ENCODE data around the gene RUSF1. TPM values are rescaled to one million over a fixed set of nuclear protein-coding genes. Genes with fewer than 3 reads are reported as not detected.
A peak's percentile ranks its signal among the peaks of the same experiment; 100 is the strongest.
"Not testable (repeated sequence)": the region's sequence is repeated elsewhere in the genome, so short reads cannot be mapped to it uniquely, and the experiment has no call there.

The RUSF1 gene
- polyA plus RNA-seq, 3 donors, result 87.9 to 98.1 (median 94.4) TPM

- no peak for DNase-seq
These were observed 13.9 kb upstream of the RUSF1 start for GRCh38 chr16:31522071-31522470.

GRCh38 chr16:31521368-31521767, 13.2 kb upstream of the RUSF1 start:
- DNase-seq, result no peak

DNA sequence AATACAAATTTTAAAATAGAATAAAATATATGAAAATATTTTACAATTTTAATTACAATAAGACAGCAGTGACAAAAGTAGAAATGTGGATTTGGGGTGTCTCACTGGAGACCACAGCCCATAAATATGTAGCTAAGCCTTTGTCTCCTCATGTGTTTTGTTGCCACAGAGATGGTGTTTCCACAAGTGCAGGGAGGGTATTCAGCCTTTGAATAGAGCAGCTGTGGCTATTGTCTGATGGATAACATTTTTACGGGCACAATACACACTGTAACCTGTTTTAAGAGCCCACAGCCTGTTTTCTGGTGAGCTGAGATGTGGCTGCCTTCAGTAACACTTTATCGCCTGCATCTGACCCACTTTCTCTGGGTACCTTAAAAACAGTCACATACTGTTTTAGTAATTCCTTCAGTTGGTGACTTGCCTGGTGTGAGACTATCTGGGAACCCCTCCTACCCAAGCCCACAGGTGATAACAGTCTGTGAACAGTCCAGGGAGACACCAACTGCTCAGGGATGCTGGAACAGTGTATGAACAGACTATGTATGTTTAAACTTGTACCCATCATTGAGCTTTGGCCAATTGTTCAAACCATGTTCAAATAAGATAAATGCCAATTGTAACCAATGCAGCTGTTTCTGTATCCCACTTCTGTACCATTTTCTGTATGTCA, 11.7 kb upstream of the RUSF1 start:
- no peak for DNase-seq

- DNase-seq, result no peak
These were observed 9.7 kb upstream of the RUSF1 start for GRCh38 chr16:31517800-31518402.

DNA sequence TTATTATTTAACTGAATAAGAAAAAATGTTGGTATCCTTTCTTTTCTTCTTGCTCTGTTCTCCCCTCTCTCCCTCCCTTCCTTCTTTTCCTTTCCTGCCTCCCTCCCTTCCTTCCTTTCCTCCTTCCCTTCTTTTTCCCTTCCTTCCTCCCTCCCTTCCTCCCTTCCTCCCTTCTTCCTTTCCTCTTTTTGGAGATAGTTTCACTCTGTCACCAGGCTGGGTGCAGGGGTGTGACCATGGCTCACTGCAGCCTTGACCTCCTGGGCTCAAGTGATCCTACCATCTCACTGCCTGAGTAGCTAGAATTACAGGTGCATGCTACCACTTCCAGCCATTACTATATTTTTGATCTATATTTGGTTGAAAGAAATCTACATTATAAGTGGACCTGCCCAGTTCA, 5.7 kb upstream of the RUSF1 start:
- DNase-seq, result no peak

DNA sequence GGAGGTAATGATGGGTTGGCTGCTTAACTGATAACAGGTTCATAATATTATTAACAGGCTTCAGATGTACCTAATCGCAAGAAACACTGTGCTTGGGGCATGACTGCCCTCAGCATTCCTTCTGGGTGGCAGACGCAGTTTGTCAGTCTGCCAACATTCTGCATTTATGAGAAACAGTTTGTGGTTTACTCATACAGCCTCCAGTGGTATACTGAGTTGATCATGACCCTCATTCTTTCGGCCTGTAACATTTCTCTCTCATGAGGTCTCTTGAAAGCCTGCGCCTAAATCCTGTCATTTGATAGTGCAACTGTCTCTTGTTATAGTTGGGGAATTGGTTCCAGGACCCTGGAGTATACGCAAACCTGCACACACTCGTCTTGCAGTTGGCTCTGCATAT, 4.9 kb upstream of the RUSF1 start:
- DNase-seq, result no peak

DNA sequence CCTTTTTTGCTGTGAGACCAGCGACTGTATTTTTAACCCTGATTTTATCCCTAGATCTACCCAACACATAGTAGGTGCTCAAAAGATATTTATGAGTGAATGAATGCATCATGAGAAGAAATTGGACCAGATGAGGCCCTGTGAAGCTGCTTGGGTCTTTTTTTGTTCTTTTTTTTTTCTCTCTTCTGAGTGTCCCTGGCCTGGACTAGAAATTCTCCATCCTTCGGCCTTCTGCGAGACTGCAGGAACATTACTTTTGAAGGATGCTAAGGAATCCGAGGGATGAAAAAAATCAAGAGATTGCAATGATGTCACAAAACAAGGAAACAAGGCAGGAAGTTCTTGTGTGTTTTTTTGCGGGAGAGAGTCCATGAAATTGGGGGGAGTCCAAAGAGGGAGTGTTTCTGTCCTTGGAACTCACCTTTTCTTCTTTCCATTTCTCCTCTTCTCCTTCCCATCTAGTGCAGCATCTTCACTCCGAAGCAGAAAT, 560 bp upstream of the RUSF1 start:
- DNase-seq, result peak; percentile 26

DNA sequence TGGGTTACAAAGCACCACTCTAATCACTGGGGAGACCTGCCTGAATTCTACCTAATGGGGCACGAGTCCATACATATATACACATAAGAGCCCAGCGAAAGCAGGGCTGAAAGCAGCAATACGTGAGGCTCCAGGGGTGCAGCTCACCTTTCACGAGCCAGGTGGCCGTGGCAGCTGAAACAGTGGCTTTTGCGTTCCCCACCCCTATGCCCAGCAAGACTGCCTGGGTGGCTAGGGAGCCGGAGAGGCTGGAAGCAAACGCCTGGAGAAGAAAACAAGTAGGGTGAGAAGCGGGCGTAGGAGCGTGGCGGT, 618 bp downstream of the RUSF1 start:
- no peak for DNase-seq

- no peak for DNase-seq
These were observed 2.7 kb downstream of the RUSF1 start for GRCh38 chr16:31505483-31505882.

GRCh38 chr16:31504159-31504558, 4.0 kb downstream of the RUSF1 start:
- no peak for DNase-seq

GRCh38 chr16:31503555-31503954, 4.6 kb downstream of the RUSF1 start:
- not testable (repeated sequence) for DNase-seq

DNA sequence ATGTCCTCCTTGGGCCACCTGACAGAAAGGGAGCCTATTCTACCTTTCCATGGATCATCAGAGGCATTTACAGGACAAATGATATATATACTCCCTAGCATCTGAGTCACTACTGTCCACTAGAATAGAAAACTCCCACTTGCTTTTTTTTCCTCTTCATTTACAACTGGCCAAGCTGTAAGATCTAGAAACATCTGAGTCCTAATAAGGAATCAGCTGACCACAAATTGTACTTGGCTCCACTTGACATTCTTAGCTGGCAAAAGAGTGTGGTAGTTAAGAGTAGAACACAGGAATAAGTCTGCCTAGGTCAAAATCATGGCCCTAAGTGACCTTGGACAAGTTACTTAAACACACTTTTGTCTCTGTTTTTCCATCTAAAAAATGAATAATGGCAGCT, 5.2 kb downstream of the RUSF1 start:
- no peak for DNase-seq

GRCh38 chr16:31501966-31502348, 6.2 kb downstream of the RUSF1 start:
- DNase-seq, result no peak

DNA sequence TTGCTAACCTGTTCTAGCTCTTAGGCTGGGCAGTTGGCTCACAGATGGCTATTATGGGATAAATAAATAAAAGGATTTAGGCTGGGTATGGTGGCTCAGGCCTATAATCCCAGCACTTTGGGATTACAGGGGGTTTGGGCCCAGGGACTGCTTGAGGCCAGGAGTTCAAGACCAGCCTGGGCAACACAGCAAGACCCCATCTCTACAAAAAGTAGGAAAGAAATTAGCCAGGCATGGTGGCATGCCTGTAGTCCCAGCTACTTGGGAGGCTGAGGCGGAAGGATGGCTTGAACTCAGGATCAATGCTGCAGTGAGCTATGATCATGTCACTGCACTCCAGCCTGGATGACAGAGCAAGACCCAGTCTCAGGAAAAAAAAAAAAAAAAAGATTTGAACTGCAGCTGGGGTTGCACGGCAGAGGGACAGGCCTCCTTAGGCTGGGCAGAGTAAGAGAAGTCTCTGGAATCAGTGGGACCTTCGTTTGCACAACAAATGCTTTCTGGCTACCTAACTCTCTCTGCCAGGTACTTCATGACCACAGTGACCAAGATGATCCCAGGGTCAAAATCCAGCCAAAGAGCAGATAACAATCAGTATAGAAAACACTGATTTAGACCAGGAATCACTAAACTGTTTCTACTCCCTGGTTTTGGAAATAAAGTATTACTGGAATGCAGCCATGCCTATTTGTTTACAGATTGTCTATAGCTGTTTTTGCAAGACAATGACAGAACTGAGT, 6.8 kb downstream of the RUSF1 start:
- DNase-seq, result no peak

GRCh38 chr16:31499928-31500327, 8.3 kb downstream of the RUSF1 start:
- no peak for DNase-seq

DNA sequence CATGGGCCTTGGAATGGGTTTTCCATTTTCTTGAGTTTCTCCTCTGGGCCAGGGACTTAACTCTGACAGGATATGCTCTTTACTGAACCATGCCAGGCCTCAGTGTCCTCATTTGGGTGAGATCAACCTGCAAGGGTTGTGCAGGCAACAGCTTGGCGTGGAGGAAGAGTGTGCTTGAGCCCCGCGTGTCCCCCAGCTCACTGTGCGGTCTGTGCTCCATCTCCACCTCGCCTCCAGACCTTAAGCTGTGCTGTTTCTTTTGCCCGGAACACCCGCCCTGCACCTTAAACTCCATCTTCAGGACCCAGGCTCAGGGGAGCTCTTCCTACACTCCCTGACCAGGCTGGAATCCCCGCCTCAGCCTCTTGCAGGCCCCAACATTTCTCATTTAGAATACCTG, 9.7 kb downstream of the RUSF1 start:
- no peak for DNase-seq

DNA sequence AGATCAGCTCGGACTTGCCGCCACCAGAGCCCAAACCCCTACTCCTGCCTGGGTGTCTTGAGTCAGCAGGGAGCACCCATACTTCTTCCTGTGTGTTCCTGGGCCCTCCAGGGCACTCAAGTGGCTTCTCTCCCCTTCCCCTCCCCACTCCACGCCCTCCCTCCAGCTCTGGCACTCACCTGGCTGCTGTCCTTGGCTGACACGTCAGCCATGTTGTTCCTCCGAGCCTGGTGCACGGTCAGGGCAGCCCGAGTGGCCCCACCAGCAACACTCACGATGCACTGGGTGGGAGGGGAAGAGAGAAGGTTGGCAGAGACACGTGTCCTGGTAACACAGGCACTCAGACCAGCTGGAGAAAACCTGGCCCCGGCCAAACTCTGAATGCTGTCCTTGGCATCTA, 11.5 kb downstream of the RUSF1 start:
- no peak for DNase-seq

GRCh38 chr16:31493506-31494125, 14.6 kb downstream of the RUSF1 start:
- no peak for DNase-seq

- no peak for DNase-seq
These were observed 16.3 kb downstream of the RUSF1 start for GRCh38 chr16:31491778-31492418.

DNA sequence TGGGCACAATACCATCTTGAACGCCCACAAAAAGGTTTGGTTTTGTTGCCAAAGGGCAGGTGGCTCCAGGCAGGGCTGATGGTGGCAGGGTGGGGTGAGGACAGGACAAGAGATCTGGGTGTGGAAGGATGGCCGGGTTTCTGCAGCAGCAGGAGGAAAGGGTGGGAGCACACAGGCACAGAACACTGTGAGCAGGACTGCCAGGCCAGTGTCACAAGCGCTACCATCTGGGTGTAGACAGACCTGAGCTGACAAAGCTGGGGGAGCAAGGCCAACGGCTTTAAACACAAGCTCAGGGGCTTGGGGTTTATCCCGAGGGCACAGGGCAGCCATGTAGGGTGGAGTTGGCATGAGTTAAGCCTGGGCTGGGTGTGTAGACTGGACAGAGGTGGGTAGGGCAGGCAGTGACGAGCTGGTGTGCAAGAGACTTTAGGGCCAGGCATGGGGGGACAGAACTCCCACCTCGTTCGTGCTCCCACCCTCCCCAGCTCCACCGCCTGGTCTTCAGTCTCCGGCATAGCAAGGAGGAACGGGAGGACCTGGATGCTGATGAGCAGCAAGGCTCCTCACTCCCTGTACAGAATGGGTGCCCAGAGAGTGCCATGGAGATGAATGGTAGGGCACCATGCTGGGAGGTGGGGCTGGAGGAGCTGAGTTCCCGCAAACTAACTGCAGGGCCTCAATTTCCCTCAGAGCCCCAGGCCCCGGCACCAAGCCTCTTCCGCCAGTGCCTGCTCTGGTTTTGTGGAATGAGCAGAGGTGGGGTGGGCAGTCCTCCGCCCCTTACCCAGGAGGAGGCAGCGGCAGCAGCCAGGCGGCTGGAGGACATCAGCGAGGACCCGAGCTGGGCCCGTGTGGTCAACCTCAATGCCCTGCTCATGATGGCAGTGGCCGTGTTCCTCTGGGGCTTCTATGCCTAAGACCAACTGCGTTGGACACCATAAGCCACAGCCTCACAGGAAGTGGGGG, 18.3 kb downstream of the RUSF1 start:
- DNase-seq, result no peak

DNA sequence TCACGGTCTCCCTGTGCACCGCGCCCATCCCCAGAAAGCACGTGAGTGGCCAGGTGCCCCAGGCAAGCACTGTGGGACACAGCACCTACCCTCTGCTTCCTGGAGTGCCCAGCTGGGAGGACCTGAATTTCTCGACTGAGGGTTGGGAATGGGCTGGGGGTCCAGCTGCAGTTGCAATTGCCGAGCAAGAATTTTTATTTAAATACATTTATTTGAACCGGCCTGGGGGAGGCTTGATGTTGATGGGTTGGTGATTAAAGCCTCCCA, 19.0 kb downstream of the RUSF1 start:
- no peak for DNase-seq
